Keratinocyte (primary cell): ENCODE measurements around the gene KIAA1191. TPM values are rescaled to one million over a fixed set of nuclear protein-coding genes. Genes with fewer than 3 reads are reported as not detected.

Experiments
- DNase-seq: peaks from one replicate; pipeline ENCODE4 v3.0.0-alpha.2; 2011; ENCODE audit warnings: low read depth, missing footprints, low spot score
- FAIRE-seq: peaks from 2 replicates; lab custom pipeline; 2011; peaks lifted over from hg19 to GRCh38; lab: Jason Lieb, UNC
- H2AFZ ChIP-seq: 2 replicates; pipeline ENCODE4 v1.6.0; 2012; ENCODE audit warnings: low read length, control low read depth, inconsistent platforms; ENCODE audit not compliant: control insufficient read depth
- H3K27ac ChIP-seq: 2 replicates; pipeline ENCODE4 v1.5.1; 2011; ENCODE audit warnings: low read length; ENCODE audit not compliant: control insufficient read depth, insufficient read depth
- H3K27me3 ChIP-seq: 3 replicates; pipeline ENCODE4 v1.6.0; 2011; ENCODE audit warnings: low read length; ENCODE audit not compliant: control insufficient read depth, insufficient read depth; ENCODE audit errors: extremely low read depth
- H3K36me3 ChIP-seq, 2 experiments: 2 replicates in 1 of 2; 3 replicates in 1 of 2; pipeline ENCODE4 v1.5.1; 2011; ENCODE audit warnings: low read length in 2 of 2, mild to moderate bottlenecking in 1 of 2; ENCODE audit not compliant: control insufficient read depth in 2 of 2, insufficient read depth in 2 of 2; ENCODE audit errors: extremely low read depth in 1 of 2
- H3K4me1 ChIP-seq: 3 replicates; pipeline ENCODE4 v1.5.1; 2011; ENCODE audit warnings: low read length; ENCODE audit not compliant: control insufficient read depth, insufficient read depth; ENCODE audit errors: extremely low read depth
- H3K4me2 ChIP-seq: 3 replicates; pipeline ENCODE4 v1.6.0; 2011; ENCODE audit warnings: low read depth, low read length; ENCODE audit not compliant: control insufficient read depth, insufficient read depth; ENCODE audit errors: extremely low read depth
- H3K4me3 ChIP-seq, 3 experiments: fragments of 200-600 bp in 1 of 3; sonication (generic) in 1 of 3; 2 replicates in 2 of 3; 3 replicates in 1 of 3; pipeline ENCODE4 v1.5.1; 2011 to 2016; ENCODE audit warnings: low read length in 3 of 3, mild to moderate bottlenecking in 3 of 3, control low read depth in 2 of 3, inconsistent platforms in 1 of 3, low read depth in 1 of 3, mixed read lengths in 1 of 3, mixed run types in 1 of 3, moderate library complexity in 1 of 3; ENCODE audit not compliant: control insufficient read depth in 2 of 3, insufficient read depth in 2 of 3; ENCODE audit errors: extremely low read depth in 1 of 3
- H3K79me2 ChIP-seq: 2 replicates; pipeline ENCODE4 v1.6.0; 2012; ENCODE audit warnings: low read length; ENCODE audit not compliant: control insufficient read depth, insufficient read depth
- H3K9ac ChIP-seq: 3 replicates; pipeline ENCODE4 v1.6.0; 2011; ENCODE audit warnings: low read length; ENCODE audit not compliant: control insufficient read depth, insufficient read depth; ENCODE audit errors: extremely low read depth
- H3K9me1 ChIP-seq: 3 replicates; pipeline ENCODE4 v1.6.0; 2011; ENCODE audit warnings: low read length; ENCODE audit not compliant: control insufficient read depth, insufficient read depth; ENCODE audit errors: extremely low read depth
- H3K9me3 ChIP-seq: 2 replicates; pipeline ENCODE4 v1.5.1; 2012; ENCODE audit warnings: low read depth, low read length; ENCODE audit not compliant: control insufficient read depth
- H4K20me1 ChIP-seq: 3 replicates; pipeline ENCODE4 v1.6.0; 2011; ENCODE audit warnings: low read length; ENCODE audit not compliant: control insufficient read depth, insufficient read depth; ENCODE audit errors: extremely low read depth
- CTCF ChIP-seq, 3 experiments: IDR thresholded peaks in 1 of 3; conservative IDR thresholded peaks in 1 of 3; optimal IDR thresholded peaks in 1 of 3; 2 replicates in 2 of 3; 3 replicates in 1 of 3; pipeline versions ENCODE3 to v1.5.1; 2011; ENCODE audit warnings: low read length in 3 of 3, mild to moderate bottlenecking in 3 of 3, moderate library complexity in 2 of 3, control low read depth in 1 of 3, inconsistent platforms in 1 of 3; ENCODE audit not compliant: insufficient read depth in 2 of 3; ENCODE audit errors: extremely low read depth in 1 of 3
- EZH2 ChIP-seq: IDR thresholded peaks from one replicate; pipeline ENCODE4 v1.6.1; 2012; ENCODE audit warnings: inconsistent platforms, mild to moderate bottlenecking, low read length, moderate library complexity
- dilution Hi-C: fragments of 300-500 bp; cut with MboI; formaldehyde crosslinking; loops from one replicate; pipeline ENCODE4 v1.7.0; 2020; ENCODE audit warnings: low sequenced_read_pairs; ENCODE audit not compliant: extremely low pct_ligation_motif_present
- polyA plus RNA-seq, 5 experiments: library from polyadenylated mRNA; depleted of rRNA in 3 of 5; stranded (reverse) in 3 of 5; stranded (forward) in 1 of 5; unstranded in 1 of 5; fragments of >200 nt; gene quantifications; 1 replicate in 1 of 5; 2 replicates in 3 of 5; 3 replicates in 1 of 5; pipeline versions ENCODE4 v1.2.1 to v1.2.3, GENCODE V29; 2011 to 2012; ENCODE audit warnings: missing spikeins in 2 of 5, low read depth in 1 of 5, low replicate concordance in 1 of 5

Gene KIAA1191
- polyA plus RNA-seq, 1 donor (not counting 4 experiments of a cell fraction or from before 2014, with no cell fraction given): 100 TPM

DNA sequence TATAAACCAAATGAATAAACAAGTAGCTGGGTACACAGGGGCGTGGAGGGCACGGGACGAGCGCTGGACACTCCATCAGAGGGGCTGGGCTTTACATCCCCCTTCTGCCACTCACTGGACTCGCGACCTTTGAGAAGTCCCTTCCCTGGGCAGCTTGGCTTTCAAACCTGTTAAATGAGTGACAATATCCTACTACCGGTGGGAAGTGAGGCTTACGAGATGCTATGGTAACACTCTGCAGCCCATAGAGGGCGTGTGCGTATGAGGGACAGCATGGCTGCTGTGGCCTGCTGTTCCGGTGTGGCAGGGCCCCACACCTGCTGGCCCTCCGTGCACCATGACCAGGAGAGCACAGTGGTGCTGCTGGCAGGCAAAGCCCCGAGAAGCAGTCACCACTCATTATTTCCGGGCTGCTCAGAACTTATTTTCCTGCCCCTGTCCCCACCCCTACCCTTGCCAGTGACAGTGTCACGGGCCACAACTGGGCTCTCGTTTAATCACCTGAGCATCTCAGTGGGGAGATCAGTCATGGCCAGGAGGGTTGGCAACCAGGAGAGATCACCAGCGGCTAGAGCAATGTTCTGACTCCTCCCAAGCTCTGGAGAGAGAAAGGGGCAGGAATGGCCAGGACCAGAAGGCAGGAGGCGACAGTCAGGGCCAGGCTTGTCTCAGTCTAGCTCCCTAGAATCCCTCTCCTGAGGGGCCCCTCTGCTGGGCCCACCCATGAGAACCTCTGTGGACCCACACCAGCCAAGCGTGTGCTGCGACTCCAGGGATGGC, 44.3 kb upstream of the KIAA1191 start:
- Histone ChIP-seq H3K4me3 (no peak overlapping the region), H3K4me1 (peaks cover 35% of the 10 kb centered on the region), H4K20me1 (peaks cover 4% of the 10 kb centered on the region), H3K9me3 (no peaks in the 10 kb centered on the region), H3K36me3 (peaks cover 35 to 40% of the 10 kb centered on the region in 2 experiments), H3K9ac (no peak overlapping the region), H3K79me2 (peaks cover 71% of the 10 kb centered on the region), H3K9me1 (no peaks in the 10 kb centered on the region), H3K4me2 (no peak overlapping the region), H3K27ac (no peak overlapping the region), H3K27me3 (no peaks in the 10 kb centered on the region), H2AFZ (no peak overlapping the region)
- dilution Hi-C loops: no loop called here
- DNase-seq (no peak), FAIRE-seq (no peak)
- TF ChIP-seq EZH2: no peak
- TF ChIP-seq CTCF (optimal IDR thresholded peaks at IDR 0.05 in 1 of 3, IDR thresholded peaks at IDR 0.05 in 1 of 3, conservative IDR thresholded peaks at IDR 0.05 in 1 of 3; ENCODE audit: extremely low read depth in 1 of 3, insufficient read depth in 2 of 3, low read length in 3 of 3): peak in 2 of 3 experiments; percentile 14 to 55

DNA sequence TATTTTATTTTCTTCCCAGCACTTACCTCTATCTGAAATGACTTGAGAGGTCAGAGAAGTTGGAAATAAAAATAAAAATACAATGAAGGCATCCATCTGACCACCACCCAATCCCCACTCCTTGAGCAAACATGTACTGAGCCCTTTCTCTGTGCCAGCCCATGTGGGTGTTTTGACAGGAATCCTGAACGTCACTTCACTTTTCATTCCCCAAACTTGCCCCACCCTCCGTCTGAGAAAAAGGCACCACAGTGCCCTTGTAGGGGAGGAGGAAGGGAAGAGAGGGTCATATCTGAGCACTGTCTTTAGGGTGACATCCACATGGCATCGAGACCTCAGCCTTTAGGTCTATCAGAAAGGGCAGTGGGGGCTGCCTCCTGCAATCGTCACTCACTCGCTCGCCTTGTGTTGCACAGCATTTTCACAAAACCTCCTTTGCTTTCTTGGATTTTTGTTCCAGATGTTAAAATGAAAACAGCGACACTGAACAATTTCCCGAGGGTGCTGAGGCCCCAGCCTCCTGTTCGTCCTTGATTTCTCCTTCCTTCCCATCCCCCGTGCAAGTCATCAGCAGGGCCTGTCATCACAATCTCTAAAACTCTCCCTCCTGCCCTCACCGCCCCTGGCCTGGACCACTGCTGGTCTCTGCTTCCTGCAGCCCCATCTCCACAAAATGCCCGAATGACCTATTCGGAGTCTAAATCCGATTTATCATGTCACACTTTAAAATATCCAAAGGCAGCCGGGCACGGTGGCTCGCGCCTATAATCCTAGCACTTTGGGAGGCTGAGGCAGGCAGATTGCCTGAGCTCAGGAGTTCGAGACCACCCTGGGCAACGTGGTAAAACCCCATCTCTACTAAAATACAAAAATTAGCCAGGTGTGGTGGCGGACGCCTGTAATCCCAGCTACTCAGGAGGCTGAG, 40.0 kb upstream of the KIAA1191 start:
- dilution Hi-C loops: no loop called here
- H3K27me3 ChIP-seq: no peaks in the 10 kb centered on the region
- peak overlapping the region in 1 of 3 experiments; percentile 26 for H3K4me3 ChIP-seq
- H3K9me3 ChIP-seq: no peaks in the 10 kb centered on the region
- peaks cover 34% of the 10 kb centered on the region for H3K4me1 ChIP-seq
- H2AFZ ChIP-seq: no peak overlapping the region
- FAIRE-seq (no peak), DNase-seq (no peak)
- H3K36me3 ChIP-seq: peaks cover 34% of the 10 kb centered on the region in 2 experiments
- H3K79me2 ChIP-seq: peaks cover 61% of the 10 kb centered on the region
- peak overlapping the region; percentile 68 for H3K27ac ChIP-seq
- no peaks in the 10 kb centered on the region for H4K20me1 ChIP-seq
- no peaks in the 10 kb centered on the region for H3K9me1 ChIP-seq
- H3K4me2 ChIP-seq: peak overlapping the region; percentile 77
- H3K9ac ChIP-seq: peak overlapping the region; percentile 62
- TF ChIP-seq CTCF (optimal IDR thresholded peaks at IDR 0.05 in 1 of 3, IDR thresholded peaks at IDR 0.05 in 1 of 3, conservative IDR thresholded peaks at IDR 0.05 in 1 of 3; ENCODE audit: extremely low read depth in 1 of 3, insufficient read depth in 2 of 3, low read length in 3 of 3): no peak
- no peak for TF ChIP-seq EZH2
